Measurements from ENCODE around the gene PPP2R3B.
"Not testable (repeated sequence)": the region's sequence is repeated elsewhere in the genome, so short reads cannot be mapped to it uniquely, and the experiment has no call there.

PPP2R3B gene

DNA sequence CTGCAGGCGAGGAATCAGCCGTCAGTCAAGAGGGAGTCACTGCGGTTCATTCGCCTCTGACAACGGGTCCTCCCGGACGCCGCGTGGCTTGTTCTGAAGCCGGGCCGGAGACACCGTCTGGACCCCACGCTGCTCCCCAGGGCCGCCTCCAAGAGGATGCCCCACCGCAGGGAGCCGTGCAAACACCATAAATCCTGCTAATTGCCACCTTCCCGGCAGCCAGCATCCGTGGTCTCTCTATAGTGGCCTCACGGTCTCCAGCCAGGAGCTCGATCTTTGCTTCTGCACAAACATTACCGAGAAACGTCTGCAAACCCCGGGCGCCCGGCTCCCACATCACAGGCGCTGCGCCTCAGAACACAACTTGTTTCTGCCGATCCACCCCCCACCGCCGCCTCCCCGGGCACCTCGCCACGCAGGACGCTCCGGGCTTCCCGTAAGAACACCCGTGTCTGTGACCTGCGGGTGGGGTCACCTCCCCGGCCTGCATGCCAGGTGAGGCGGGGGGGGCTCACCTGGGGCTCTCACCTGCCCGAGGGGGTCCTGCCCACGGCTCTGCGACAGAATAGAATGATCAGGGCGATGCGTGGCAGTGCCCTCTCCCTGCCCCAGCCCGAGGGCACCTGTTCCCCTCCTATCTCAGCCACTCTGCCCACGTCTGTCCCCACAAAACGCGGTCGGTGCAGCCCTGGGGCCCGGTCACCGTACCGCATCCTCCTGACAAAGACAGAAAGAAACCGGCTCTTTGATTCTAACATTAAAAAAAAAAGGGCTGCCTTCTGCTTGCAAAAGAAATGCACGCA lies 32.4 kb upstream of the PPP2R3B start:
- DNase-seq (ENCODE audit: extremely low read depth, low read depth), result no peak
- TF ChIP-seq, protein P1, sequence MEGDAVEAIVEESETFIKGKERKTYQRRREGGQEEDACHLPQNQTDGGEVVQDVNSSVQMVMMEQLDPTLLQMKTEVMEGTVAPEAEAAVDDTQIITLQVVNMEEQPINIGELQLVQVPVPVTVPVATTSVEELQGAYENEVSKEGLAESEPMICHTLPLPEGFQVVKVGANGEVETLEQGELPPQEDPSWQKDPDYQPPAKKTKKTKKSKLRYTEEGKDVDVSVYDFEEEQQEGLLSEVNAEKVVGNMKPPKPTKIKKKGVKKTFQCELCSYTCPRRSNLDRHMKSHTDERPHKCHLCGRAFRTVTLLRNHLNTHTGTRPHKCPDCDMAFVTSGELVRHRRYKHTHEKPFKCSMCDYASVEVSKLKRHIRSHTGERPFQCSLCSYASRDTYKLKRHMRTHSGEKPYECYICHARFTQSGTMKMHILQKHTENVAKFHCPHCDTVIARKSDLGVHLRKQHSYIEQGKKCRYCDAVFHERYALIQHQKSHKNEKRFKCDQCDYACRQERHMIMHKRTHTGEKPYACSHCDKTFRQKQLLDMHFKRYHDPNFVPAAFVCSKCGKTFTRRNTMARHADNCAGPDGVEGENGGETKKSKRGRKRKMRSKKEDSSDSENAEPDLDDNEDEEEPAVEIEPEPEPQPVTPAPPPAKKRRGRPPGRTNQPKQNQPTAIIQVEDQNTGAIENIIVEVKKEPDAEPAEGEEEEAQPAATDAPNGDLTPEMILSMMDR (IDR thresholded peaks at IDR 0.05; ENCODE audit: low read depth, low read length), result no peak

DNA sequence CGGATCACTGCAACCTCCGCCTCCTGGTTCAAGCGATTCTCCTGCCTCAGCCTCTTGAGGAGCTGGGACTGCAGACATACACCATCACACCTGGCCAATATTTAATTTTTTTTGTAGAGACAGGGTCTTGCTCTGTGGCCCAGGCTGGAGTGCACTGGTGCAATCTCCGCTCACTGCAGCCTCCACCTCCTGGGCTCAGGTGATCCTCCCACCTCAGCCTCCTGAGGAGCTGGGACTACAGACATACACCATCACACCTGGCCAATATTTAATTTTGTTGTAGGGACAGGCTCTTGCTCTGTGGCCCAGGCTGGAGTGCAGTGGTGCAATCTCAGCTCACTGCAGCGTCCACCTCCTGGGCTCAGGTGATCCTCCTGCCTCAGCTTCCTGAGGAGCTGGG lies 28.8 kb upstream of the PPP2R3B start:
- not testable (repeated sequence) for DNase-seq (ENCODE audit: extremely low read depth, low read depth)

DNA sequence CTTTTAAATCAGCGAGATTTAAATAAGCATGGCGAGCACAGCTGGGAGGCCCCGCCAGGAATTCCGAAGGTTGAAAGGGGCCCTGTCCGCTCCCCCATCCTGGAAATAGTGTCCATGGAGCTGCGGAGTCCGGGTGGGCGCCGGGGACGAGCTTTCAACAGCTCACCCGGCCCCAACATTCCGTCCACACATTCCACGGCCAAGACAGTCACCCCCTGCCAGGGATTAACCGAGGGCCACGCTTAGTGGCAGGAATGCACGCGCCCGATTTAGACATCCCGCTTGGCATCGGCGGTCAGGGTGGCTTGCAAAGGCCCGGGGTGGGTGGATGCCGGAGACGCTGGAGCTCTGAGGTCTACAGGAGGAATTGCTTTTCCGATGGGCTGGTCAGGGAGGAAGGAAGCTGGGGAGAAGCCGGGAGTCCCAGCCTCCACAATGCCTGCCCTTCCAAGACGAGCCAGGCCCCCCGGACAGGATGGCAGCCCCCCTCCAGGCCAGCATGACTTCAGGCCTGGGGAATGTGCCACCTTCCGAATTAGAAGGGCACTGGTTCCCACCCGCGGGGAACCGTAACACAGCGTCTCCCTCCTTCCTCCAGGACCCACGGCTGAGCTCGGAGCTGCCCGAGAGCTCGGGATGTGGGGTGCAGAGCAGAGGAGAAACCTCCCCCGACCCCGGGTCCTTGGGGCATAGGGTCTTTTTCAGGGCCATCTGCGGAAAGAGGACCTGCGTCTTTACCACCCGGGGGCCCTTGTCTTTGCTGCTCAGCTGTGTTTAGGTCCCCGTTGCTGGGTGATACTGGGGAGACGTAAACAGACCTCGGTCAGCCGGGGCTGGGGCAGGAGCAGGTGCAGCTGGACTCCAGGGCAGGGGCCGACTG lies 26.9 kb upstream of the PPP2R3B start:
- TF ChIP-seq, protein P1 (IDR thresholded peaks at IDR 0.05; ENCODE audit: low read depth, low read length), result no peak
- DNase-seq (ENCODE audit: extremely low read depth, low read depth), result no peak

DNA sequence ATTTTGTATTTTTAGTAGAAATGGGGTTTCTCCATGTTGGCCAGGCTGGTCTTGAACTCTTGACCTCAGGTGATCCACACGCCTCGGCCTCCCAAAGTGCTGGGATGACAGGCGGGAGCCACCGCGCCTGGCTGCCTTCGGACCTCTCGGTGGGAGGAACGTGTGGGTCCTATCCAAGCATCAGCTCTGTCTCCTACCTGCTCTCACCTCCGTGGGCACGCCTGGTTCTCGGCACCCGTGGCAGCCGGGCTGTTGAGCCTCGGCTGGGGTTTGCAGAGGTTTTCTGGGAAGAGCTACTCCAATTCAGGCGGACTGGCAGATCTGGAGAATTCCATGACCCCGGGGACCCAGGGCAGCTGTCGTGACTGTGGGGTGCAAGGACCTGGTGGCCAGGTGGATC lies 23.6 kb upstream of the PPP2R3B start:
- DNase-seq (ENCODE audit: extremely low read depth, low read depth), result no peak
- TF ChIP-seq, protein P1 (IDR thresholded peaks at IDR 0.05; ENCODE audit: low read depth, low read length), result no peak

DNA sequence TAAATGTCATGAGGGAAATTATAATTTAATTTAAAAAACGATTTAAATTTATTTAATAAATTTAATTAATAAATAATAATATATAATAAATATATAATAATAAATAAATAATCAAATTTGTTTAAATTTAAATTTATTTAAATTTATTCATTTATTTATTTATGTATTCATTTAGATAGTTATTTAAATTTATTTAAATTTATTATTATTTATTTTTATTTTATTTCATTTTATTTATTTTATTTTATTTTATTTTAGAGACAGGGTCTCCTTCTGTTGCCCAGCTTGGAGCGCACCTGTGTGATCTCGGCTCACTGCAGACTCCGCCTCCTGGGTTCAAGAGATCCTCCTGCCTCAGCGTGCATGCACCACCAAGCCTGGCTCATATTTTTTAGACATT lies 18.4 kb upstream of the PPP2R3B start:
- TF ChIP-seq, protein P1 (IDR thresholded peaks at IDR 0.05; ENCODE audit: low read depth, low read length), result no peak
- no peak for DNase-seq (ENCODE audit: extremely low read depth, low read depth)

DNA sequence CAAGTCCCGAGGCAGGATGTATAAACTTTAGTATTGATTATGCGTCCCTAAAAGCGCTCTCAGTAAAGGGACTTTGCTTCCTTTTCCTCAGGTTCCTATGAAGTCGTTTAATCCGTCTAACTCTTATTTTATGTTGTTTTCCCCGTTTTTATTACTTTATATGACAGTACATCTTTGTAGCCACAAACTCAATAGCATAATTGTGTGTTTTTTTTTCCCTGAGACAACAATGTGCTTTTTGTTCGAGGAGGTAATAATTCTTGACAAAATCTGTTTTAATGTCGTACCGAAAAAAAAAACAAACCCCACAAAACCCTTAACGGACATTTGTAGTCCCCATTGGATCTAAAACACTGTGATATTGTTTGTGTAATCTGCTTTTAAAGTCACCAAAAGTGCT lies 17.9 kb upstream of the PPP2R3B start:
- TF ChIP-seq, protein P1 (IDR thresholded peaks at IDR 0.05; ENCODE audit: low read depth, low read length), result no peak
- DNase-seq (ENCODE audit: extremely low read depth, low read depth), result no peak

DNA sequence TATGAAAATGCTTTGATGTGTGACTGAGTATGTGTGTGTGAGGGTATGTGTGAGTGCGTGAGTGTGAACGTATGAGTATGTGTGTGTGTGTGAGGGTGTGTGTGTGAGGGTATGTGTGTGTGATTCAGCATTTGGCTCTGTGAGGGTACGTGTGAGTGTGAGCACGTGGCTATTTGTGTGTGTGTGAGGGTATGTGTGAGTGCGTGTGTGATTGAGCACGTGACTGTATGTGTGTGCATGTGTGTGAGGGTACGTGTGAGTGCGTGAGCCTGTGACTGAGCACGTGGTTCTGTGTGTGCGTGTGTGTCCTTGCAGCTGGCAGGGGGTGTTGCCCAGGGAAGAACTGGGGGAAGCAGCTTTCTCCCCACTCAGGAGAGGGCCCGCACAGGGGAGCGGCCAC lies 16.1 kb upstream of the PPP2R3B start:
- TF ChIP-seq, protein P1 (IDR thresholded peaks at IDR 0.05; ENCODE audit: low read depth, low read length), result no peak
- no peak for DNase-seq (ENCODE audit: extremely low read depth, low read depth)

All from AG09319 (cell line).